Renal cortical epithelial cell (primary cell): ENCODE results near the gene CTNNA3. TPM values are rescaled to one million over a fixed set of nuclear protein-coding genes. Genes with fewer than 3 reads are reported as not detected.
"Not testable (repeated sequence)": the region's sequence is repeated elsewhere in the genome, so short reads cannot be mapped to it uniquely, and the experiment has no call there.

Experiments used
- DNase-seq: peaks from one replicate; pipeline ENCODE4 v3.0.0-alpha.2; 2011; ENCODE audit warnings: low read depth
- total RNA-seq: library from RNA; depleted of rRNA; stranded (reverse); fragments of >200 nt; gene quantifications from 2 replicates; pipeline ENCODE4 v1.2.3, GENCODE V29; 2014

The CTNNA3 gene
- total RNA-seq, 1 donor from 2014 or later = under 0.01 TPM

- no peak for DNase-seq
Observed at GRCh38 chr10:67506757-67507091, 189.3 kb downstream of the CTNNA3 start.

GRCh38 chr10:67506083-67506756, 189.8 kb downstream of the CTNNA3 start:
- DNase-seq = peak; percentile 17

- peak; percentile 63 for DNase-seq
Observed at GRCh38 chr10:67492317-67493019, 203.5 kb downstream of the CTNNA3 start.

GRCh38 chr10:67487906-67488619, 207.9 kb downstream of the CTNNA3 start:
- no peak for DNase-seq

- no peak for DNase-seq
Observed at GRCh38 chr10:67487199-67487598, 208.8 kb downstream of the CTNNA3 start.

GRCh38 chr10:67477868-67478267, 218.1 kb downstream of the CTNNA3 start:
- DNase-seq = no peak

GRCh38 chr10:67476201-67476600, 219.8 kb downstream of the CTNNA3 start:
- no peak for DNase-seq

- DNase-seq = no peak
Observed at GRCh38 chr10:67473850-67474633, 222.0 kb downstream of the CTNNA3 start.

GRCh38 chr10:67471022-67471421, 225.0 kb downstream of the CTNNA3 start:
- DNase-seq = no peak

GRCh38 chr10:67464278-67464677, 231.7 kb downstream of the CTNNA3 start:
- DNase-seq = no peak

GRCh38 chr10:67452892-67453291, 243.1 kb downstream of the CTNNA3 start:
- DNase-seq = no peak

GRCh38 chr10:67438605-67439304, 257.2 kb downstream of the CTNNA3 start:
- DNase-seq = no peak

- DNase-seq = no peak
Observed at GRCh38 chr10:67433276-67433675, 262.7 kb downstream of the CTNNA3 start.

- DNase-seq = no peak
Observed at GRCh38 chr10:67402620-67403019, 293.4 kb downstream of the CTNNA3 start.

GRCh38 chr10:67401711-67402110, 294.3 kb downstream of the CTNNA3 start:
- no peak for DNase-seq

- DNase-seq = not testable (repeated sequence)
Observed at GRCh38 chr10:67386841-67387533, 309.0 kb downstream of the CTNNA3 start.

GRCh38 chr10:67386260-67386659, 309.7 kb downstream of the CTNNA3 start:
- DNase-seq = no peak

GRCh38 chr10:67385566-67385965, 310.4 kb downstream of the CTNNA3 start:
- no peak for DNase-seq

- no peak for DNase-seq
Observed at GRCh38 chr10:67385089-67385488, 310.9 kb downstream of the CTNNA3 start.

GRCh38 chr10:67331121-67331910, 364.7 kb downstream of the CTNNA3 start:
- DNase-seq = no peak
